SK-N-DZ (cell line): ENCODE data around the gene ZNF438.
"Not testable (repeated sequence)": the region's sequence is repeated elsewhere in the genome, so short reads cannot be mapped to it uniquely, and the experiment has no call there.

ENCODE experiments used
- DNase-seq: peaks from one replicate; pipeline ENCODE4 v3.0.0-alpha.2; 2015; ENCODE audit warnings: low spot score

The ZNF438 gene

GRCh38 chr10:30940256-30940655, 91.4 kb downstream of the ZNF438 start:
- no peak for DNase-seq

- no peak for DNase-seq
These were observed 91.9 kb downstream of the ZNF438 start for GRCh38 chr10:30939643-30940251.

GRCh38 chr10:30935078-30935477, 96.6 kb downstream of the ZNF438 start:
- no peak for DNase-seq

- DNase-seq = no peak
These were observed 100.6 kb downstream of the ZNF438 start for GRCh38 chr10:30931094-30931493.

GRCh38 chr10:30929901-30930520, 101.7 kb downstream of the ZNF438 start:
- DNase-seq = no peak

GRCh38 chr10:30929311-30929729, 102.3 kb downstream of the ZNF438 start:
- not testable (repeated sequence) for DNase-seq

- DNase-seq = no peak
These were observed 102.9 kb downstream of the ZNF438 start for GRCh38 chr10:30928742-30929141.

GRCh38 chr10:30918651-30919050, 113.0 kb downstream of the ZNF438 start:
- DNase-seq = no peak

GRCh38 chr10:30917789-30918188, 113.9 kb downstream of the ZNF438 start:
- DNase-seq = no peak

GRCh38 chr10:30917067-30917466, 114.6 kb downstream of the ZNF438 start:
- DNase-seq = no peak

GRCh38 chr10:30915146-30915545, 116.5 kb downstream of the ZNF438 start:
- no peak for DNase-seq

GRCh38 chr10:30911303-30911863, 120.3 kb downstream of the ZNF438 start:
- no peak for DNase-seq

GRCh38 chr10:30903397-30904138, 128.1 kb downstream of the ZNF438 start:
- no peak for DNase-seq

GRCh38 chr10:30902621-30903396, 128.9 kb downstream of the ZNF438 start:
- no peak for DNase-seq

- not testable (repeated sequence) for DNase-seq
These were observed 130.2 kb downstream of the ZNF438 start for GRCh38 chr10:30901487-30901886.

GRCh38 chr10:30898964-30899363, 132.7 kb downstream of the ZNF438 start:
- no peak for DNase-seq

- DNase-seq = no peak
These were observed 134.1 kb downstream of the ZNF438 start for GRCh38 chr10:30897547-30897946.

- no peak for DNase-seq
These were observed 134.6 kb downstream of the ZNF438 start for GRCh38 chr10:30897048-30897447.

- no peak for DNase-seq
These were observed 137.4 kb downstream of the ZNF438 start for GRCh38 chr10:30894221-30894620.

GRCh38 chr10:30893208-30893607, 138.5 kb downstream of the ZNF438 start:
- no peak for DNase-seq

- DNase-seq = no peak
These were observed 143.8 kb downstream of the ZNF438 start for GRCh38 chr10:30887839-30888238.

- DNase-seq = no peak
These were observed 146.2 kb downstream of the ZNF438 start for GRCh38 chr10:30885423-30885822.
